HepG2 (cell line): ENCODE results near the gene ETS2. TPM values are rescaled to one million over a fixed set of nuclear protein-coding genes. Genes with fewer than 3 reads are reported as not detected.

Experiments
- ATAC-seq: fragments of 200-7000 bp; cut with Tn5 transposase; 3 replicates; pipeline ENCODE4 v1.9.1; 2020; ENCODE audit warnings: mild to moderate bottlenecking, moderate library complexity
- BruUV-seq: library from RNA; stranded (reverse); fragments of 400-500 nt; replicated peaks from 2 replicates; lab custom pipeline; 2021; lab: Mats Ljungman, UMichigan
- CTCF ChIA-PET: fragments of 300-600 bp; formaldehyde crosslinking; extraction: SDS; loops from one replicate; lab custom pipeline; 2021; ENCODE audit warnings: low total read pairs, inconsistent platforms, low intra/inter-chr PET ratio; lab: Yijun Ruan, JAX
- POLR2A ChIA-PET: fragments of 350-600 bp; sonication (Branson Sonifier 250); formaldehyde crosslinking; loops from one replicate; lab custom pipeline; 2020; ENCODE audit warnings: antibody characterized with exemption, inconsistent platforms; lab: Yijun Ruan, JAX
- DNase-seq: peaks from one replicate; pipeline ENCODE4 v3.0.0-alpha.2; 2015; ENCODE audit warnings: low spot score
- FAIRE-seq: peaks from 3 replicates; lab custom pipeline; 2011; peaks lifted over from hg19 to GRCh38; lab: Jason Lieb, UNC
- H2AFZ ChIP-seq: one replicate; pipeline ENCODE4 v1.6.1; 2011; ENCODE audit warnings: low read length, inconsistent platforms
- H3K27ac ChIP-seq: fragments of 300-600 bp; 3 replicates; pipeline ENCODE4 v1.8.0; 2011; ENCODE audit warnings: mixed run types, mild to moderate bottlenecking, mixed read lengths, low read length, inconsistent platforms; ENCODE audit not compliant: insufficient read depth; ENCODE audit errors: extremely low read length
- H3K27me3 ChIP-seq, 2 experiments: fragments of 200-600 bp in 1 of 2; 2 replicates in 1 of 2; 3 replicates in 1 of 2; pipeline versions ENCODE4 v1.6.0 to v1.8.0; 2011; ENCODE audit warnings: low read length in 2 of 2, mild to moderate bottlenecking in 2 of 2, moderate library complexity in 2 of 2, inconsistent platforms in 1 of 2; ENCODE audit not compliant: insufficient read depth in 2 of 2, control insufficient read depth in 1 of 2
- H3K36me3 ChIP-seq, 2 experiments: fragments of 200-600 bp in 1 of 2; replicated peaks in 1 of 2; 2 replicates in 1 of 2; 3 replicates in 1 of 2; pipeline versions ENCODE4 v1.5.1 to v1.8.0; 2011; ENCODE audit warnings: low read length in 2 of 2, inconsistent platforms in 1 of 2; ENCODE audit not compliant: insufficient read depth in 2 of 2, control insufficient read depth in 1 of 2
- H3K4me1 ChIP-seq: 2 replicates; pipeline ENCODE4 v1.5.1; 2012; ENCODE audit warnings: low read length, inconsistent platforms; ENCODE audit not compliant: insufficient read depth
- H3K4me2 ChIP-seq: 2 replicates; pipeline ENCODE4 v1.6.0; 2011; ENCODE audit warnings: low read depth, low read length, inconsistent platforms
- H3K4me3 ChIP-seq, 3 experiments: fragments of 200-600 bp in 1 of 3; sonication (generic), shearing (Covaris generic) in 1 of 3; replicated peaks in 1 of 3; 2 replicates each; pipeline ENCODE4 v1.5.1; 2011 to 2016; ENCODE audit warnings: low read length in 3 of 3, inconsistent platforms in 2 of 3, low read depth in 2 of 3, mild to moderate bottlenecking in 2 of 3, control low read depth in 1 of 3, mixed read lengths in 1 of 3; ENCODE audit not compliant: insufficient read depth in 1 of 3
- H3K79me2 ChIP-seq: one replicate; pipeline ENCODE4 v1.6.1; 2011; ENCODE audit warnings: low read length, inconsistent platforms; ENCODE audit not compliant: insufficient read depth
- H3K9ac ChIP-seq: 2 replicates; pipeline ENCODE4 v1.6.0; 2011; ENCODE audit warnings: mild to moderate bottlenecking, low read depth, low read length, inconsistent platforms; ENCODE audit not compliant: insufficient read depth
- H3K9me3 ChIP-seq: 2 replicates; pipeline ENCODE4 v1.5.1; 2012; ENCODE audit warnings: mild to moderate bottlenecking, low read length
- H4K20me1 ChIP-seq: 2 replicates; pipeline ENCODE4 v1.6.0; 2011; ENCODE audit warnings: inconsistent platforms, mild to moderate bottlenecking, low read length, moderate library complexity; ENCODE audit not compliant: insufficient read depth
- CBX5 ChIP-seq: sonication (generic); formaldehyde crosslinking; IDR thresholded peaks from 2 replicates; pipeline ENCODE4 v1.4.0; 2020; ENCODE audit warnings: missing genetic modification reagents, borderline replicate concordance
- CHCHD3 ChIP-seq: sonication (generic); formaldehyde crosslinking; IDR thresholded peaks from 2 replicates; pipeline ENCODE4 v1.8.0; 2022; ENCODE audit warnings: mild to moderate bottlenecking, missing genetic modification reagents, moderate library complexity
- MED8 ChIP-seq: sonication (generic); formaldehyde crosslinking; IDR thresholded peaks from 2 replicates; pipeline ENCODE4 v1.8.1; 2023; ENCODE audit warnings: mild to moderate bottlenecking, missing genetic modification reagents; ENCODE audit not compliant: insufficient replicate concordance
- MYC ChIP-seq: sonication (generic); formaldehyde crosslinking; IDR thresholded peaks from 2 replicates; pipeline ENCODE4 v1.9.0; 2021; ENCODE audit warnings: missing genetic modification reagents, borderline replicate concordance
- MZF1 ChIP-seq: sonication (generic); formaldehyde crosslinking; IDR thresholded peaks from 2 replicates; pipeline ENCODE4 v1.8.1; 2023; ENCODE audit warnings: mild to moderate bottlenecking, missing genetic modification reagents, borderline replicate concordance
- TP53 ChIP-seq: sonication (generic); formaldehyde crosslinking; conservative IDR thresholded peaks from 2 replicates; pipeline ENCODE4 v1.4.0; 2020; ENCODE audit warnings: missing genetic modification reagents
- ZIK1 ChIP-seq: sonication (generic); formaldehyde crosslinking; IDR thresholded peaks from 2 replicates; pipeline ENCODE4 v1.5.0; 2020; ENCODE audit warnings: mild to moderate bottlenecking, low read depth, missing genetic modification reagents, borderline replicate concordance
- ZNF264 ChIP-seq: sonication (generic); formaldehyde crosslinking; IDR thresholded peaks from 2 replicates; pipeline ENCODE4 v1.4.0; 2020; ENCODE audit warnings: missing genetic modification reagents
- ZNF646 ChIP-seq: sonication (generic); formaldehyde crosslinking; IDR thresholded peaks from 2 replicates; pipeline ENCODE4 v1.9.0; 2021; ENCODE audit warnings: mild to moderate bottlenecking, missing genetic modification reagents
- ZNF737 ChIP-seq: sonication (generic); formaldehyde crosslinking; IDR thresholded peaks from 2 replicates; pipeline ENCODE4 v1.5.0; 2020; ENCODE audit warnings: missing genetic modification reagents, mild to moderate bottlenecking, borderline replicate concordance
- WGBS: methylation state at CpG from one replicate; pipeline ENCODE4 v1.1.6; 2017; ENCODE audit warnings: low lambda C conversion rate; 5-methylcytosine and 5-hydroxymethylcytosine counted together
- in situ Hi-C: cut with HindIII; loops from 2 replicates; pipeline ENCODE4 v1.10.0; 2017; ENCODE audit warnings: low pct_unique_long_range_greater_than_20kb; ENCODE audit not compliant: extremely low pct_ligation_motif_present
- intact Hi-C: fragments of 100-400 bp; cut with micrococcal nuclease; formaldehyde crosslinking; loops from one replicate; pipeline ENCODE4 v1.10.0; 2022; ENCODE audit not compliant: unreplicated experiment
- polyA plus RNA-seq, 8 experiments: library from polyadenylated mRNA; depleted of rRNA in 3 of 8; stranded (reverse) in 7 of 8; unstranded in 1 of 8; fragments of >200 nt; fragmentation: Illumina TruSeq in 4 of 8; extraction: Trizol in 4 of 8; gene quantifications; 2 replicates each; pipeline versions ENCODE4 v1.2.1 to v1.2.3, GENCODE V29; 2011 to 2016; ENCODE audit warnings: low read depth in 4 of 8, missing spikeins in 1 of 8, mixed read lengths in 1 of 8; ENCODE audit not compliant: insufficient read depth in 1 of 8
- total RNA-seq, 5 experiments: library from RNA; depleted of rRNA; stranded (reverse); fragments of >200 nt; fragmentation: Illumina TruSeq; extraction: Trizol; gene quantifications; 2 replicates each; pipeline ENCODE4 v1.2.3, GENCODE V29; 2016; ENCODE audit warnings: low read depth in 1 of 5
- TF ChIP-seq, protein P1 (sequence below): fragments of 450-650 bp; IDR thresholded peaks from 2 replicates; pipeline ENCODE4 v1.6.1; 2016

ETS2 gene
- total and polyA plus RNA-seq, 2 of the 13 experiments (the other 11 are each of a cell fraction or from before 2014, with no cell fraction given): 24.6 to 64.4 TPM

- Histone ChIP-seq H3K27ac (no peak overlapping the region), H3K27me3 (no peaks in the 10 kb centered on the region), H3K4me1 (peaks cover 48% of the 10 kb centered on the region), H3K4me2 (no peak overlapping the region), H3K4me3 (no peak overlapping the region), H2AFZ (no peak overlapping the region), H3K36me3 (no peaks in the 10 kb centered on the region), H4K20me1 (no peaks in the 10 kb centered on the region), H3K9ac (no peak overlapping the region), H3K79me2 (no peaks in the 10 kb centered on the region), H3K9me3 (no peaks in the 10 kb centered on the region)
- FAIRE-seq: no peak
- no TSS peak for BruUV-seq
- no peak for DNase-seq
- no peak for ATAC-seq
- POLR2A ChIA-PET: interaction anchor here (1.4 kb wide), 1 partner anchor 113 kb away, joined by 4 read pairs; no protein-coding TSS in a partner anchor
- TF ChIP-seq CBX5 (CRISPR knock-in tag) (no peak), CHCHD3 (no peak), MYC (no peak), MZF1 (CRISPR knock-in tag) (no peak), ZNF737 (CRISPR knock-in tag) (no peak), MED8 (CRISPR knock-in tag) (no peak)
- 72% methylated on average over 3 of the region's 3 CpGs for WGBS
- intact Hi-C loops (no loop called here), in situ Hi-C loops (no loop called here)
- CTCF ChIA-PET: no interaction called here
Observed at GRCh38 chr21:38852278-38852677, 46.5 kb downstream of the ETS2 start.

DNA sequence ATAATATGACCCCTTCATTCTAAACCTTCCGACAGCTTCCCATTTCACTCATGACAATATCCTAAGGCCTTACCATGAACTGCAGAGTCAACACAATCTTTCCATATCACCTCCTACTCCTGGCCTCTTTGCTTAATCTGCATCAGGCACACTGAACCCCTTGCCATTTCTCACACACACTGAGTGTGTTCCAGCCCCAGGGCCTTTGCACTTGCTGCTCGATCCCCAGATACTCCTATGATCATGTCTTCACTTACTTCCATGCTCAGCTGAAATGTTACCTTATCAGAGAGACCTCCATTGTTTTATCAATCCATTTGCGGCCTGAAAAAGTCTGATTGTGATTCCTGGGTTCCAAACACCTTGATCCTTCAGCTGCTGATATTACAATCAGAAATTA is 47.0 kb downstream of the ETS2 start:
- in situ Hi-C loops: no loop called here
- no peaks in the 10 kb centered on the region for H3K27me3 ChIP-seq
- no peaks in the 10 kb centered on the region for H3K9me3 ChIP-seq
- no peak overlapping the region for H3K4me3 ChIP-seq
- no peak overlapping the region for H3K27ac ChIP-seq
- no TSS peak for BruUV-seq
- H3K9ac ChIP-seq: no peak overlapping the region
- FAIRE-seq (no peak), ATAC-seq (no peak), DNase-seq (no peak)
- peaks cover 52% of the 10 kb centered on the region for H3K4me1 ChIP-seq
- 52% methylated on average over 3 of the region's 3 CpGs for WGBS
- H3K79me2 ChIP-seq: no peaks in the 10 kb centered on the region
- no peak for TF ChIP-seq ZNF646 (CRISPR knock-in tag)
- TF ChIP-seq ZNF264 (CRISPR knock-in tag): no peak
- TF ChIP-seq, protein P1, sequence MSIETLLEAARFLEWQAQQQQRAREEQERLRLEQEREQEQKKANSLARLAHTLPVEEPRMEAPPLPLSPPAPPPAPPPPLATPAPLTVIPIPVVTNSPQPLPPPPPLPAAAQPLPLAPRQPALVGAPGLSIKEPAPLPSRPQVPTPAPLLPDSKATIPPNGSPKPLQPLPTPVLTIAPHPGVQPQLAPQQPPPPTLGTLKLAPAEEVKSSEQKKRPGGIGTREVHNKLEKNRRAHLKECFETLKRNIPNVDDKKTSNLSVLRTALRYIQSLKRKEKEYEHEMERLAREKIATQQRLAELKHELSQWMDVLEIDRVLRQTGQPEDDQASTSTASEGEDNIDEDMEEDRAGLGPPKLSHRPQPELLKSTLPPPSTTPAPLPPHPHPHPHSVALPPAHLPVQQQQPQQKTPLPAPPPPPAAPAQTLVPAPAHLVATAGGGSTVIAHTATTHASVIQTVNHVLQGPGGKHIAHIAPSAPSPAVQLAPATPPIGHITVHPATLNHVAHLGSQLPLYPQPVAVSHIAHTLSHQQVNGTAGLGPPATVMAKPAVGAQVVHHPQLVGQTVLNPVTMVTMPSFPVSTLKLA: no peak
- TF ChIP-seq ZIK1 (CRISPR knock-in tag): no peak
- TF ChIP-seq TP53 (CRISPR knock-in tag): no peak
- CTCF ChIA-PET: no interaction called here
- no peaks in the 10 kb centered on the region for H4K20me1 ChIP-seq
- POLR2A ChIA-PET: interaction anchor here (1.4 kb wide), 1 partner anchor 113 kb away, joined by 4 read pairs; no protein-coding TSS in a partner anchor
- no peak overlapping the region for H2AFZ ChIP-seq
- H3K36me3 ChIP-seq: no peaks in the 10 kb centered on the region
- intact Hi-C loops: no loop called here
- no peak overlapping the region for H3K4me2 ChIP-seq
